Dermis blood vessel endothelial cell (primary cell): ENCODE measurements around the gene PIK3IP1. TPM values are rescaled to one million over a fixed set of nuclear protein-coding genes. Genes with fewer than 3 reads are reported as not detected.
A peak's percentile ranks its signal among the peaks of the same experiment; 100 is the strongest.
"Not testable (repeated sequence)": the region's sequence is repeated elsewhere in the genome, so short reads cannot be mapped to it uniquely, and the experiment has no call there.

Experiments
- DNase-seq: peaks from one replicate; pipeline ENCODE4 v3.0.0; 2010
- total RNA-seq: library from RNA; depleted of rRNA; stranded (reverse); fragments of >200 nt; gene quantifications from 2 replicates; pipeline ENCODE4 v1.2.3, GENCODE V29; 2014

The PIK3IP1 gene
- total RNA-seq, 1 donor from 2014 or later = 17.2 TPM

GRCh38 chr22:31248965-31249958 is 43.0 kb downstream of the PIK3IP1 start:
- no peak for DNase-seq

- DNase-seq = peak; percentile 59
These were observed 44.0 kb downstream of the PIK3IP1 start for GRCh38 chr22:31248138-31248745.

GRCh38 chr22:31247726-31248125 is 44.6 kb downstream of the PIK3IP1 start:
- no peak for DNase-seq

- DNase-seq = no peak
These were observed 45.6 kb downstream of the PIK3IP1 start for GRCh38 chr22:31246687-31247086.

- not testable (repeated sequence) for DNase-seq
These were observed 46.3 kb downstream of the PIK3IP1 start for GRCh38 chr22:31245998-31246397.

GRCh38 chr22:31244943-31245451 is 47.3 kb downstream of the PIK3IP1 start:
- no peak for DNase-seq

- peak; percentile 71 for DNase-seq
These were observed 48.0 kb downstream of the PIK3IP1 start for GRCh38 chr22:31244046-31244942.

GRCh38 chr22:31243339-31244045 is 48.8 kb downstream of the PIK3IP1 start:
- DNase-seq = peak; percentile 85

GRCh38 chr22:31241936-31242335 is 50.4 kb downstream of the PIK3IP1 start:
- peak; percentile 37 for DNase-seq

- peak; percentile 56 for DNase-seq
These were observed 51.1 kb downstream of the PIK3IP1 start for GRCh38 chr22:31241200-31241599.

GRCh38 chr22:31239771-31240370 is 52.4 kb downstream of the PIK3IP1 start:
- DNase-seq = peak; percentile 23

- peak; percentile 34 for DNase-seq
These were observed 54.2 kb downstream of the PIK3IP1 start for GRCh38 chr22:31238057-31238456.

GRCh38 chr22:31236044-31236443 is 56.2 kb downstream of the PIK3IP1 start:
- DNase-seq = not testable (repeated sequence)

- DNase-seq = peak; percentile 72
These were observed 57.2 kb downstream of the PIK3IP1 start for GRCh38 chr22:31235081-31235480.

GRCh38 chr22:31233001-31233400 is 59.3 kb downstream of the PIK3IP1 start:
- peak; percentile 72 for DNase-seq

Other genes starting within 250 kb of the PIK3IP1 start
- gene SMTN, start 211.2 kb downstream of the PIK3IP1 start, total RNA-seq = 269 and 319 TPM in 2 replicates
- 18.7 and 33.7 TPM in 2 replicates for gene SELENOM, start 184.9 kb downstream of the PIK3IP1 start, total RNA-seq
- gene INPP5J, start 169.5 kb downstream of the PIK3IP1 start, total RNA-seq = 0.33 TPM in 1 of 2 replicates, not detected in the other
- not detected in 2 replicates for gene PLA2G3, start 152.0 kb downstream of the PIK3IP1 start, total RNA-seq
- 30.3 and 34.3 TPM in 2 replicates for gene RNF185, start 132.3 kb downstream of the PIK3IP1 start, total RNA-seq
- gene LIMK2, start 80.2 kb downstream of the PIK3IP1 start, total RNA-seq = 94.0 and 103 TPM in 2 replicates
- 17.0 and 20.3 TPM in 2 replicates for gene PATZ1, start 53.9 kb upstream of the PIK3IP1 start, total RNA-seq
- 53.0 and 75.7 TPM in 2 replicates for gene DRG1, start 107.1 kb upstream of the PIK3IP1 start, total RNA-seq
- 10.4 and 11.2 TPM in 2 replicates for gene EIF4ENIF1, start 197.4 kb upstream of the PIK3IP1 start, total RNA-seq
- gene SFI1, start 204.0 kb upstream of the PIK3IP1 start, total RNA-seq = 17.9 and 23.6 TPM in 2 replicates